Measurements from ENCODE around the gene CDH2. TPM values are rescaled to one million over a fixed set of nuclear protein-coding genes. Genes with fewer than 3 reads are reported as not detected.

CDH2 gene
- total RNA-seq, 1 experiment from 2014 or later: 42.3 TPM

- TF ChIP-seq TCF7L2 (IDR thresholded peaks at IDR 0.05; ENCODE audit: low read depth, low read length) (no peak), POLR2AphosphoS5 (IDR thresholded peaks at IDR 0.05; ENCODE audit: low read depth, low read length) (no peak), REST (IDR thresholded peaks at IDR 0.05; ENCODE audit: insufficient read depth in 1 of 2, low read depth in 2 of 2, low read length in 1 of 2) (no peak), SIN3A (IDR thresholded peaks at IDR 0.05; ENCODE audit: borderline replicate concordance, insufficient read depth, low read depth, low read length) (no peak), CTCF (IDR thresholded peaks at IDR 0.05) (no peak)
- no peak for ATAC-seq
- Histone ChIP-seq H3K27ac (ENCODE audit: low read length) (no peak overlapping the region), H3K36me3 (ENCODE audit: control insufficient read depth, insufficient read depth, low read length) (no peaks in the 10 kb centered on the region), H3K4me3 (ENCODE audit: low read depth in 2 of 2, low read length in 2 of 2) (no peak overlapping the region), H3K9me3 (ENCODE audit: control insufficient read depth, insufficient read depth, low read depth, low read length) (no peaks in the 10 kb centered on the region), H3K27me3 (ENCODE audit: control insufficient read depth, insufficient read depth, low read length) (no peaks in the 10 kb centered on the region), H3K4me1 (ENCODE audit: control insufficient read depth, insufficient read depth, low read length) (no peaks in the 10 kb centered on the region)
- intact Hi-C loops (cut with micrococcal nuclease; ENCODE audit: unreplicated experiment) (no loop called here), in situ Hi-C loops (cut with HindIII; ENCODE audit: low pct_unique_long_range_greater_than_20kb, low sequenced_read_pairs) (no loop called here)
- ChIA-PET CTCF (no interaction called here), POLR2A (no interaction called here)
- no TSS peak for BruUV-seq (replicated peaks)
- no peak for DNase-seq (ENCODE audit: low read depth, low spot score)
Observed at GRCh38 chr18:27995770-27996502, 181.0 kb downstream of the CDH2 start.

- Histone ChIP-seq H3K4me3 (ENCODE audit: low read depth in 2 of 2, low read length in 2 of 2) (no peak overlapping the region), H3K4me1 (ENCODE audit: control insufficient read depth, insufficient read depth, low read length) (no peaks in the 10 kb centered on the region), H3K36me3 (ENCODE audit: control insufficient read depth, insufficient read depth, low read length) (no peaks in the 10 kb centered on the region), H3K9me3 (ENCODE audit: control insufficient read depth, insufficient read depth, low read depth, low read length) (no peaks in the 10 kb centered on the region), H3K27ac (ENCODE audit: low read length) (no peak overlapping the region), H3K27me3 (ENCODE audit: control insufficient read depth, insufficient read depth, low read length) (no peaks in the 10 kb centered on the region)
- no peak for TF ChIP-seq POLR2AphosphoS5 (IDR thresholded peaks at IDR 0.05; ENCODE audit: low read depth, low read length)
- CTCF ChIA-PET: no interaction called here
- BruUV-seq (replicated peaks): no TSS peak
- ATAC-seq: no peak
- intact Hi-C loops (cut with micrococcal nuclease; ENCODE audit: unreplicated experiment) (no loop called here), in situ Hi-C loops (cut with HindIII; ENCODE audit: low pct_unique_long_range_greater_than_20kb, low sequenced_read_pairs) (no loop called here)
- POLR2A ChIA-PET: no interaction called here
- DNase-seq (ENCODE audit: low read depth, low spot score): no peak
Observed at GRCh38 chr18:27994571-27994970, 182.4 kb downstream of the CDH2 start.

- Histone ChIP-seq H3K4me1 (ENCODE audit: control insufficient read depth, insufficient read depth, low read length) (no peaks in the 10 kb centered on the region), H3K27ac (ENCODE audit: low read length) (no peak overlapping the region), H3K4me3 (ENCODE audit: low read depth in 2 of 2, low read length in 2 of 2) (no peak overlapping the region), H3K9me3 (ENCODE audit: control insufficient read depth, insufficient read depth, low read depth, low read length) (no peaks in the 10 kb centered on the region), H3K36me3 (ENCODE audit: control insufficient read depth, insufficient read depth, low read length) (no peaks in the 10 kb centered on the region), H3K27me3 (ENCODE audit: control insufficient read depth, insufficient read depth, low read length) (no peaks in the 10 kb centered on the region)
- in situ Hi-C loops (cut with HindIII; ENCODE audit: low pct_unique_long_range_greater_than_20kb, low sequenced_read_pairs): no loop called here
- ATAC-seq (no peak), DNase-seq (ENCODE audit: low read depth, low spot score) (no peak)
- no TSS peak for BruUV-seq (replicated peaks)
- POLR2A ChIA-PET: no interaction called here
- CTCF ChIA-PET: no interaction called here
- no peak for TF ChIP-seq TCF7L2 (IDR thresholded peaks at IDR 0.05; ENCODE audit: low read depth, low read length)
- TF ChIP-seq REST (IDR thresholded peaks at IDR 0.05; ENCODE audit: insufficient read depth in 1 of 2, low read depth in 2 of 2, low read length in 1 of 2): no peak
- no peak for TF ChIP-seq CTCF (IDR thresholded peaks at IDR 0.05)
- TF ChIP-seq SIN3A (IDR thresholded peaks at IDR 0.05; ENCODE audit: borderline replicate concordance, insufficient read depth, low read depth, low read length): no peak
- TF ChIP-seq POLR2AphosphoS5 (IDR thresholded peaks at IDR 0.05; ENCODE audit: low read depth, low read length): no peak
- intact Hi-C loops (cut with micrococcal nuclease; ENCODE audit: unreplicated experiment): no loop called here
Observed at GRCh38 chr18:27991391-27991790, 185.5 kb downstream of the CDH2 start.
